ENCODE data around the gene CPNE6. TPM values are rescaled to one million over a fixed set of nuclear protein-coding genes. Genes with fewer than 3 reads are reported as not detected.

The CPNE6 gene
- total RNA-seq, 1 donor from 2014 or later: not detected

GRCh38 chr14:24126939-24127338 lies 55.6 kb downstream of the CPNE6 start:
- Mint-ChIP-seq H3K27ac (ENCODE audit: unreplicated experiment) (no peak overlapping the region), H3K36me3 (ENCODE audit: unreplicated experiment) (peaks cover 9% of the 10 kb centered on the region), H3K4me1 (ENCODE audit: unreplicated experiment) (no peaks in the 10 kb centered on the region), H3K9me3 (ENCODE audit: unreplicated experiment) (no peaks in the 10 kb centered on the region), H3K4me3 (ENCODE audit: unreplicated experiment) (no peak overlapping the region), H3K27me3 (ENCODE audit: unreplicated experiment) (no peaks in the 10 kb centered on the region)
- TF ChIP-seq CTCF (IDR thresholded peaks at IDR 0.05): no peak
- no peak for DNase-seq (ENCODE audit: extremely low spot score, unreplicated experiment)

GRCh38 chr14:24127673-24128072 lies 56.3 kb downstream of the CPNE6 start:
- no peak overlapping the region for H3K4me3 Mint-ChIP-seq (ENCODE audit: unreplicated experiment)

More at GRCh38 chr14:24127673-24128072, 56.3 kb downstream of the CPNE6 start:
- DNase-seq (ENCODE audit: extremely low spot score, unreplicated experiment): no peak
- Mint-ChIP-seq H3K36me3 (ENCODE audit: unreplicated experiment) (peaks cover 9% of the 10 kb centered on the region), H3K9me3 (ENCODE audit: unreplicated experiment) (no peaks in the 10 kb centered on the region), H3K27ac (ENCODE audit: unreplicated experiment) (no peak overlapping the region), H3K4me1 (ENCODE audit: unreplicated experiment) (no peaks in the 10 kb centered on the region), H3K27me3 (ENCODE audit: unreplicated experiment) (no peaks in the 10 kb centered on the region)
- TF ChIP-seq CTCF (IDR thresholded peaks at IDR 0.05): no peak

Other genes starting within 250 kb of the CPNE6 start
- 19.1 and 19.6 TPM in 2 replicates for gene DHRS4, start 117.8 kb upstream of the CPNE6 start, total RNA-seq
- gene DHRS4L2, start 82.6 kb upstream of the CPNE6 start, total RNA-seq: 15.9 and 17.1 TPM in 2 replicates
- gene CARMIL3, start 19.6 kb upstream of the CPNE6 start, total RNA-seq: 0.31 and 0.35 TPM in 2 replicates
- gene PCK2, start 22.7 kb downstream of the CPNE6 start, total RNA-seq: 66.0 and 75.1 TPM in 2 replicates
- 50.2 and 52.8 TPM in 2 replicates for gene DCAF11, start 43.2 kb downstream of the CPNE6 start, total RNA-seq
- gene NRL, start 43.4 kb downstream of the CPNE6 start, total RNA-seq: 1.2 and 1.9 TPM in 2 replicates
- gene FITM1, start 59.1 kb downstream of the CPNE6 start, total RNA-seq: 0.63 and 0.73 TPM in 2 replicates
- 154 and 156 TPM in 2 replicates for gene PSME1, start 64.6 kb downstream of the CPNE6 start, total RNA-seq
- 13.6 and 15.6 TPM in 2 replicates for gene EMC9, start 70.0 kb downstream of the CPNE6 start, total RNA-seq
- 86.2 and 91.8 TPM in 2 replicates for gene PSME2, start 75.0 kb downstream of the CPNE6 start, total RNA-seq
- gene RNF31, start 75.9 kb downstream of the CPNE6 start, total RNA-seq: 65.9 and 66.5 TPM in 2 replicates
- 58.9 and 62.5 TPM in 2 replicates for gene IRF9, start 89.7 kb downstream of the CPNE6 start, total RNA-seq
- 8.1 and 11.5 TPM in 2 replicates for gene REC8, start 100.5 kb downstream of the CPNE6 start, total RNA-seq
- gene IPO4, start 117.3 kb downstream of the CPNE6 start, total RNA-seq: 34.6 and 36.5 TPM in 2 replicates
- 69.5 and 81.8 TPM in 2 replicates for gene TM9SF1, start 123.9 kb downstream of the CPNE6 start, total RNA-seq
- gene TSSK4, start 134.1 kb downstream of the CPNE6 start, total RNA-seq: not detected in 2 replicates
- 38.1 and 45.3 TPM in 2 replicates for gene CHMP4A, start 141.9 kb downstream of the CPNE6 start, total RNA-seq
- gene MDP1, start 144.5 kb downstream of the CPNE6 start, total RNA-seq: 23.8 and 25.4 TPM in 2 replicates
- gene NEDD8, start 160.8 kb downstream of the CPNE6 start, total RNA-seq: 158 and 164 TPM in 2 replicates
- gene GMPR2, start 161.4 kb downstream of the CPNE6 start, total RNA-seq: 61.7 and 68.7 TPM in 2 replicates
- gene TINF2, start 171.1 kb downstream of the CPNE6 start, total RNA-seq: 69.2 and 75.7 TPM in 2 replicates
- 2.1 and 2.3 TPM in 2 replicates for gene TGM1, start 191.6 kb downstream of the CPNE6 start, total RNA-seq
- gene RABGGTA, start 200.0 kb downstream of the CPNE6 start, total RNA-seq: 26.1 and 30.8 TPM in 2 replicates
- 24.6 and 27.0 TPM in 2 replicates for gene DHRS1, start 228.2 kb downstream of the CPNE6 start, total RNA-seq
- gene NOP9, start 228.3 kb downstream of the CPNE6 start, total RNA-seq: 27.8 and 28.2 TPM in 2 replicates
- not detected in 2 replicates for gene CIDEB, start 236.4 kb downstream of the CPNE6 start, total RNA-seq
- 12.5 and 14.9 TPM in 2 replicates for gene LTB4R2, start 238.6 kb downstream of the CPNE6 start, total RNA-seq
- gene LTB4R, start 239.9 kb downstream of the CPNE6 start, total RNA-seq: 10.0 and 11.3 TPM in 2 replicates

All from osteocyte (in vitro differentiated cells).